Smooth muscle cell (in vitro differentiated cells): ENCODE measurements around the gene FBXL7. TPM values are rescaled to one million over a fixed set of nuclear protein-coding genes. Genes with fewer than 3 reads are reported as not detected.

Source experiments
- DNase-seq: peaks from one replicate; lab custom pipeline; 2025; ENCODE audit not compliant: unreplicated experiment; lab: John Stamatoyannopoulos, UW
- H2AFZ ChIP-seq: fragments of 200-600 bp; sonication (generic); 2 replicates; pipeline ENCODE4 v1.6.0; 2016; ENCODE audit warnings: antibody characterized with exemption, low read depth, mild to moderate bottlenecking
- H3F3A ChIP-seq: fragments of 200-600 bp; sonication (generic); 2 replicates; pipeline ENCODE4 v1.6.0; 2017; ENCODE audit warnings: antibody characterized with exemption, low read depth
- H3K27ac ChIP-seq: fragments of 200-600 bp; sonication (generic); 2 replicates; pipeline ENCODE4 v1.5.1; 2016; ENCODE audit warnings: low read depth, mild to moderate bottlenecking
- H3K27me3 ChIP-seq: fragments of 200-600 bp; sonication (generic); 2 replicates; pipeline ENCODE4 v1.6.1; 2016; ENCODE audit warnings: low read depth, mild to moderate bottlenecking
- H3K36me3 ChIP-seq: fragments of 200-600 bp; sonication (generic); 2 replicates; pipeline ENCODE4 v1.5.1; 2016; ENCODE audit warnings: low read depth
- H3K4me1 ChIP-seq: fragments of 200-600 bp; sonication (generic); 2 replicates; pipeline ENCODE4 v1.5.1; 2016; ENCODE audit warnings: low read depth
- H3K4me2 ChIP-seq: fragments of 200-600 bp; sonication (generic); 2 replicates; pipeline ENCODE4 v1.6.0; 2016; ENCODE audit warnings: mild to moderate bottlenecking
- H3K4me3 ChIP-seq: fragments of 200-600 bp; sonication (generic); 2 replicates; pipeline ENCODE4 v1.5.1; 2016; ENCODE audit warnings: mild to moderate bottlenecking
- H3K79me2 ChIP-seq: fragments of 200-600 bp; sonication (generic); 2 replicates; pipeline ENCODE4 v1.6.0; 2016; ENCODE audit warnings: low read depth, mild to moderate bottlenecking
- H3K9ac ChIP-seq: fragments of 200-600 bp; sonication (generic); 2 replicates; pipeline ENCODE4 v1.6.0; 2016; ENCODE audit warnings: low read depth
- H3K9me3 ChIP-seq: fragments of 200-600 bp; sonication (generic); replicated peaks from 2 replicates; pipeline ENCODE4 v1.5.1; 2016; ENCODE audit warnings: low read depth
- H4K20me1 ChIP-seq: fragments of 200-600 bp; sonication (generic); 2 replicates; pipeline ENCODE4 v1.6.0; 2016; ENCODE audit warnings: low read depth
- CTCF ChIP-seq: fragments of 200-600 bp; sonication (generic); IDR thresholded peaks from 2 replicates; pipeline ENCODE4 v1.5.1; 2017; ENCODE audit warnings: borderline replicate concordance, mild to moderate bottlenecking, antibody characterized with exemption; ENCODE audit not compliant: insufficient read depth, poor library complexity, severe bottlenecking
- WGBS: methylation state at CpG from one replicate; pipeline ENCODE4 v1.1.7; 2016; ENCODE audit warnings: low lambda C conversion rate; 5-methylcytosine and 5-hydroxymethylcytosine counted together
- polyA plus RNA-seq: library from polyadenylated mRNA; unstranded; fragments of >200 nt; fragmentation: Nextera tagmentation; extraction: Ambion mirVana; gene quantifications from 2 replicates; pipeline ENCODE4 v1.2.1, GENCODE V29; 2016
- total RNA-seq: library from RNA; depleted of rRNA; stranded (reverse); fragments of >200 nt; gene quantifications from 2 replicates; pipeline ENCODE4 v1.2.3, GENCODE V29; 2014

FBXL7 gene
- total and polyA plus RNA-seq, 2 experiments from 2014 or later, result 20.2 to 21.0 TPM

- Histone ChIP-seq H3K27me3 (no peaks in the 10 kb centered on the region), H3K9ac (no peak overlapping the region), H2AFZ (no peak overlapping the region), H3K79me2 (no peaks in the 10 kb centered on the region), H3K27ac (no peak overlapping the region), H3K4me1 (no peaks in the 10 kb centered on the region), H3K36me3 (no peaks in the 10 kb centered on the region), H3K4me3 (no peak overlapping the region), H4K20me1 (no peaks in the 10 kb centered on the region), H3F3A (no peaks in the 10 kb centered on the region), H3K9me3 (no peaks in the 10 kb centered on the region), H3K4me2 (peak overlapping the region; percentile 3)
- no peak for DNase-seq
- no peak for TF ChIP-seq CTCF
- WGBS, result 58% methylated on average over 4 of the region's 4 CpGs
These were observed 16.5 kb upstream of the FBXL7 start for GRCh38 chr5:15483351-15484097.

- Histone ChIP-seq H3K27me3 (peaks cover 14% of the 10 kb centered on the region), H3K36me3 (no peaks in the 10 kb centered on the region), H3K27ac (no peak overlapping the region), H3K9me3 (no peaks in the 10 kb centered on the region), H3K4me3 (no peak overlapping the region), H4K20me1 (no peaks in the 10 kb centered on the region), H3F3A (no peaks in the 10 kb centered on the region), H3K9ac (no peak overlapping the region), H3K4me2 (no peak overlapping the region), H3K4me1 (no peaks in the 10 kb centered on the region), H3K79me2 (no peaks in the 10 kb centered on the region), H2AFZ (no peak overlapping the region)
- WGBS, result 78% methylated on average over 2 of the region's 2 CpGs
- TF ChIP-seq CTCF, result no peak
- DNase-seq, result no peak
These were observed 12.8 kb upstream of the FBXL7 start for GRCh38 chr5:15487228-15487627.

GRCh38 chr5:15489571-15490235 lies 10.3 kb upstream of the FBXL7 start:
- 85% methylated on average over 5 of the region's 5 CpGs for WGBS
- Histone ChIP-seq H3K27me3 (peaks cover 14% of the 10 kb centered on the region), H3K79me2 (no peaks in the 10 kb centered on the region), H3K4me2 (no peak overlapping the region), H3F3A (no peaks in the 10 kb centered on the region), H3K4me1 (no peaks in the 10 kb centered on the region), H4K20me1 (no peaks in the 10 kb centered on the region), H3K9me3 (no peaks in the 10 kb centered on the region), H3K36me3 (no peaks in the 10 kb centered on the region), H3K9ac (no peak overlapping the region), H3K27ac (no peak overlapping the region), H3K4me3 (no peak overlapping the region), H2AFZ (no peak overlapping the region)
- no peak for TF ChIP-seq CTCF
- DNase-seq, result no peak
